ENCODE results near the gene INTS1. TPM values are rescaled to one million over a fixed set of nuclear protein-coding genes. Genes with fewer than 3 reads are reported as not detected.

INTS1 gene
- total RNA-seq, 1 donor from 2014 or later = 91.0 TPM

- Mint-ChIP-seq H3K4me1 (ENCODE audit: low read depth) (no peaks in the 10 kb centered on the region), H3K9me3 (no peaks in the 10 kb centered on the region), H3K27ac (no peak overlapping the region), H3K4me3 (ENCODE audit: low read depth) (no peak overlapping the region), H3K36me3 (ENCODE audit: low read depth) (peaks cover 33% of the 10 kb centered on the region), H3K27me3 (ENCODE audit: low read depth) (no peaks in the 10 kb centered on the region)
- DNase-seq (ENCODE audit: low spot score) = no peak
- intact Hi-C loops (cut with micrococcal nuclease) = no loop called here
These were observed 9.2 kb downstream of the INTS1 start for GRCh38 chr7:1494866-1495563.

GRCh38 chr7:1494447-1494846 is 9.7 kb downstream of the INTS1 start:
- Mint-ChIP-seq H3K9me3 (no peaks in the 10 kb centered on the region), H3K27me3 (ENCODE audit: low read depth) (no peaks in the 10 kb centered on the region), H3K4me3 (ENCODE audit: low read depth) (no peak overlapping the region), H3K36me3 (ENCODE audit: low read depth) (peaks cover 30% of the 10 kb centered on the region), H3K27ac (no peak overlapping the region), H3K4me1 (ENCODE audit: low read depth) (no peaks in the 10 kb centered on the region)
- intact Hi-C loops (cut with micrococcal nuclease) = no loop called here
- DNase-seq (ENCODE audit: low spot score) = no peak

GRCh38 chr7:1493571-1493970 is 10.6 kb downstream of the INTS1 start:
- Mint-ChIP-seq H3K4me1 (ENCODE audit: low read depth) (no peaks in the 10 kb centered on the region), H3K4me3 (ENCODE audit: low read depth) (no peak overlapping the region), H3K9me3 (no peaks in the 10 kb centered on the region), H3K27ac (no peak overlapping the region), H3K36me3 (ENCODE audit: low read depth) (peaks cover 31% of the 10 kb centered on the region), H3K27me3 (ENCODE audit: low read depth) (no peaks in the 10 kb centered on the region)
- DNase-seq (ENCODE audit: low spot score) = no peak
- intact Hi-C loops (cut with micrococcal nuclease) = no loop called here

GRCh38 chr7:1493129-1493528 is 11.1 kb downstream of the INTS1 start:
- no peaks in the 10 kb centered on the region for H3K27me3 Mint-ChIP-seq (ENCODE audit: low read depth)
- no peak for DNase-seq (ENCODE audit: low spot score)
- no peaks in the 10 kb centered on the region for H3K9me3 Mint-ChIP-seq
- H3K4me3 Mint-ChIP-seq (ENCODE audit: low read depth) = no peak overlapping the region
- H3K27ac Mint-ChIP-seq = no peak overlapping the region
- H3K4me1 Mint-ChIP-seq (ENCODE audit: low read depth) = no peaks in the 10 kb centered on the region
- intact Hi-C loops (cut with micrococcal nuclease) = no loop called here
- H3K36me3 Mint-ChIP-seq (ENCODE audit: low read depth) = peaks cover 36% of the 10 kb centered on the region

- Mint-ChIP-seq H3K36me3 (ENCODE audit: low read depth) (peaks cover 34% of the 10 kb centered on the region), H3K27me3 (ENCODE audit: low read depth) (no peaks in the 10 kb centered on the region), H3K27ac (no peak overlapping the region), H3K4me1 (ENCODE audit: low read depth) (no peaks in the 10 kb centered on the region), H3K4me3 (ENCODE audit: low read depth) (no peak overlapping the region), H3K9me3 (no peaks in the 10 kb centered on the region)
- intact Hi-C loops (cut with micrococcal nuclease) = no loop called here
- no peak for DNase-seq (ENCODE audit: low spot score)
These were observed 11.5 kb downstream of the INTS1 start for GRCh38 chr7:1492640-1493039.

- no peaks in the 10 kb centered on the region for H3K9me3 Mint-ChIP-seq
- peaks cover 29% of the 10 kb centered on the region for H3K36me3 Mint-ChIP-seq (ENCODE audit: low read depth)
- DNase-seq (ENCODE audit: low spot score) = no peak
- no peak overlapping the region for H3K4me3 Mint-ChIP-seq (ENCODE audit: low read depth)
- intact Hi-C loops (cut with micrococcal nuclease) = no loop called here
- H3K27me3 Mint-ChIP-seq (ENCODE audit: low read depth) = no peaks in the 10 kb centered on the region
- no peak overlapping the region for H3K27ac Mint-ChIP-seq
- no peaks in the 10 kb centered on the region for H3K4me1 Mint-ChIP-seq (ENCODE audit: low read depth)
These were observed 12.0 kb downstream of the INTS1 start for GRCh38 chr7:1492221-1492620.

GRCh38 chr7:1490837-1491236 is 13.4 kb downstream of the INTS1 start:
- H3K27me3 Mint-ChIP-seq (ENCODE audit: low read depth) = no peaks in the 10 kb centered on the region
- no peak for DNase-seq (ENCODE audit: low spot score)
- no peaks in the 10 kb centered on the region for H3K4me1 Mint-ChIP-seq (ENCODE audit: low read depth)
- intact Hi-C loops (cut with micrococcal nuclease) = no loop called here
- H3K4me3 Mint-ChIP-seq (ENCODE audit: low read depth) = no peak overlapping the region
- no peaks in the 10 kb centered on the region for H3K9me3 Mint-ChIP-seq
- no peak overlapping the region for H3K27ac Mint-ChIP-seq
- H3K36me3 Mint-ChIP-seq (ENCODE audit: low read depth) = peaks cover 29% of the 10 kb centered on the region

GRCh38 chr7:1489336-1489735 is 14.9 kb downstream of the INTS1 start:
- no peak for DNase-seq (ENCODE audit: low spot score)
- Mint-ChIP-seq H3K27ac (no peak overlapping the region), H3K9me3 (no peaks in the 10 kb centered on the region), H3K4me3 (ENCODE audit: low read depth) (no peak overlapping the region), H3K27me3 (ENCODE audit: low read depth) (no peaks in the 10 kb centered on the region), H3K36me3 (ENCODE audit: low read depth) (peaks cover 33% of the 10 kb centered on the region), H3K4me1 (ENCODE audit: low read depth) (no peaks in the 10 kb centered on the region)
- intact Hi-C loops (cut with micrococcal nuclease) = no loop called here

- Mint-ChIP-seq H3K27me3 (ENCODE audit: low read depth) (no peaks in the 10 kb centered on the region), H3K36me3 (ENCODE audit: low read depth) (peaks cover 33% of the 10 kb centered on the region), H3K27ac (no peak overlapping the region), H3K4me3 (ENCODE audit: low read depth) (no peak overlapping the region), H3K4me1 (ENCODE audit: low read depth) (no peaks in the 10 kb centered on the region), H3K9me3 (no peaks in the 10 kb centered on the region)
- DNase-seq (ENCODE audit: low spot score) = no peak
- intact Hi-C loops (cut with micrococcal nuclease) = no loop called here
These were observed 16.2 kb downstream of the INTS1 start for GRCh38 chr7:1488016-1488415.

- Mint-ChIP-seq H3K9me3 (no peaks in the 10 kb centered on the region), H3K27me3 (ENCODE audit: low read depth) (no peaks in the 10 kb centered on the region), H3K4me3 (ENCODE audit: low read depth) (no peak overlapping the region), H3K27ac (no peak overlapping the region), H3K4me1 (ENCODE audit: low read depth) (no peaks in the 10 kb centered on the region), H3K36me3 (ENCODE audit: low read depth) (peaks cover 32% of the 10 kb centered on the region)
- no peak for DNase-seq (ENCODE audit: low spot score)
- intact Hi-C loops (cut with micrococcal nuclease) = no loop called here
These were observed 16.7 kb downstream of the INTS1 start for GRCh38 chr7:1487466-1487865.

- Mint-ChIP-seq H3K27ac (no peak overlapping the region), H3K27me3 (ENCODE audit: low read depth) (no peaks in the 10 kb centered on the region), H3K4me1 (ENCODE audit: low read depth) (no peaks in the 10 kb centered on the region), H3K4me3 (ENCODE audit: low read depth) (no peak overlapping the region), H3K36me3 (ENCODE audit: low read depth) (peaks cover 28% of the 10 kb centered on the region), H3K9me3 (no peaks in the 10 kb centered on the region)
- intact Hi-C loops (cut with micrococcal nuclease) = no loop called here
- no peak for DNase-seq (ENCODE audit: low spot score)
These were observed 17.6 kb downstream of the INTS1 start for GRCh38 chr7:1486571-1486970.

- no peak overlapping the region for H3K27ac Mint-ChIP-seq
- H3K36me3 Mint-ChIP-seq (ENCODE audit: low read depth) = peaks cover 18% of the 10 kb centered on the region
These were observed 19.0 kb downstream of the INTS1 start for GRCh38 chr7:1485156-1485555.

GRCh38 chr7:1484569-1484968 is 19.6 kb downstream of the INTS1 start:
- no peak for DNase-seq (ENCODE audit: low spot score)
- H3K27me3 Mint-ChIP-seq (ENCODE audit: low read depth) = no peaks in the 10 kb centered on the region
- no peak overlapping the region for H3K27ac Mint-ChIP-seq
- intact Hi-C loops (cut with micrococcal nuclease) = no loop called here
- peaks cover 18% of the 10 kb centered on the region for H3K36me3 Mint-ChIP-seq (ENCODE audit: low read depth)
- H3K4me3 Mint-ChIP-seq (ENCODE audit: low read depth) = no peak overlapping the region
- no peaks in the 10 kb centered on the region for H3K9me3 Mint-ChIP-seq
- H3K4me1 Mint-ChIP-seq (ENCODE audit: low read depth) = no peaks in the 10 kb centered on the region

More at GRCh38 chr7:1485156-1485555, 19.0 kb downstream of the INTS1 start:
- intact Hi-C loops (cut with micrococcal nuclease) = no loop called here
- H3K4me3 Mint-ChIP-seq (ENCODE audit: low read depth) = no peak overlapping the region
- H3K27me3 Mint-ChIP-seq (ENCODE audit: low read depth) = no peaks in the 10 kb centered on the region
- no peaks in the 10 kb centered on the region for H3K4me1 Mint-ChIP-seq (ENCODE audit: low read depth)
- DNase-seq (ENCODE audit: low spot score) = no peak
- no peaks in the 10 kb centered on the region for H3K9me3 Mint-ChIP-seq
